SK-N-SH treated with all-trans-retinoic acid at 6 μM for 48 hours (cell line): ENCODE results near the gene MED16.

Experiments used
- CREB5 ChIP-seq: fragments of 250-450 bp; sonication (Bioruptor Pico); IDR thresholded peaks from 2 replicates; pipeline ENCODE4 v1.5.1; 2020; ENCODE audit warnings: low read depth, mild to moderate bottlenecking, moderate library complexity
- CSDC2 ChIP-seq: fragments of 250-450 bp; sonication (Bioruptor Pico); IDR thresholded peaks from 2 replicates; pipeline ENCODE4 v1.5.0; 2020; ENCODE audit warnings: mild to moderate bottlenecking, moderate library complexity
- RARB ChIP-seq: fragments of 250-450 bp; sonication (Bioruptor Pico); IDR thresholded peaks from 2 replicates; pipeline ENCODE4 v1.8.0; 2021; ENCODE audit warnings: mild to moderate bottlenecking, moderate library complexity
- SNAI2 ChIP-seq: fragments of 250-450 bp; sonication (Bioruptor Pico); IDR thresholded peaks from 2 replicates; pipeline ENCODE4 v1.5.0; 2020; ENCODE audit warnings: mild to moderate bottlenecking, moderate library complexity
- ZC3H10 ChIP-seq: fragments of 250-450 bp; sonication (Bioruptor Pico); IDR thresholded peaks from 2 replicates; pipeline ENCODE4 v1.5.1; 2021; ENCODE audit warnings: mild to moderate bottlenecking, moderate library complexity
- ZNF565 ChIP-seq: fragments of 450-650 bp; formaldehyde crosslinking; conservative IDR thresholded peaks from 2 replicates; pipeline ENCODE4 v1.5.0; 2020; ENCODE audit warnings: low read depth, mild to moderate bottlenecking, moderate library complexity
- ZNF70 ChIP-seq: fragments of 450-650 bp; formaldehyde crosslinking; IDR thresholded peaks from 2 replicates; pipeline ENCODE4 v1.5.0; 2020; ENCODE audit warnings: mild to moderate bottlenecking, moderate library complexity
- ZNF8 ChIP-seq: fragments of 450-650 bp; formaldehyde crosslinking; IDR thresholded peaks from 2 replicates; pipeline ENCODE4 v1.5.0; 2020; ENCODE audit warnings: mild to moderate bottlenecking, moderate library complexity
- TF ChIP-seq, protein P1 (sequence below): fragments of 250-450 bp; sonication (Bioruptor Pico); IDR thresholded peaks from 2 replicates; pipeline ENCODE4 v1.8.0; 2020; ENCODE audit warnings: mild to moderate bottlenecking, moderate library complexity, borderline replicate concordance

DNA sequence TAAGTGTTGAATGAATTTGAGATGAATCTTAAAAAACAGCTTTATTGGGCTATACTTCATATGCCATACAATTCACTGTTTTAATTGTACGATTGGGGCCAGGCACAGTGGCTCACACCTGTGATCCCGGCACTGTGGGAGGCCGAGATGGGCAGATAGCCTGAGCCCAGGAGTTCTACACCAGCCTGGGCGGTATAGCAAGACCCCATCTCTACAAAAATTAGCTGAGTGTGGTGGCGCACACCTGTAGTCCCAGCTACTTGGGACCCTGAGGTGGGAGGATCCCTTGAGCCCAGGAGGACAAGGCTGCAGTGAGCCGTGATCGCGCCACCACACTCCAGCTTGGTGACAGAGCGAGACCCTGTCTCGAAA, 43.2 kb upstream of the MED16 start:
- TF ChIP-seq RARB (no peak), ZNF565 (CRISPR knock-in tag) (no peak), CREB5 (CRISPR knock-in tag) (no peak), ZNF8 (CRISPR knock-in tag) (no peak), ZNF70 (CRISPR knock-in tag) (no peak), ZC3H10 (CRISPR knock-in tag) (no peak), CSDC2 (CRISPR knock-in tag) (no peak), SNAI2 (CRISPR knock-in tag) (no peak)
- TF ChIP-seq, protein P1, sequence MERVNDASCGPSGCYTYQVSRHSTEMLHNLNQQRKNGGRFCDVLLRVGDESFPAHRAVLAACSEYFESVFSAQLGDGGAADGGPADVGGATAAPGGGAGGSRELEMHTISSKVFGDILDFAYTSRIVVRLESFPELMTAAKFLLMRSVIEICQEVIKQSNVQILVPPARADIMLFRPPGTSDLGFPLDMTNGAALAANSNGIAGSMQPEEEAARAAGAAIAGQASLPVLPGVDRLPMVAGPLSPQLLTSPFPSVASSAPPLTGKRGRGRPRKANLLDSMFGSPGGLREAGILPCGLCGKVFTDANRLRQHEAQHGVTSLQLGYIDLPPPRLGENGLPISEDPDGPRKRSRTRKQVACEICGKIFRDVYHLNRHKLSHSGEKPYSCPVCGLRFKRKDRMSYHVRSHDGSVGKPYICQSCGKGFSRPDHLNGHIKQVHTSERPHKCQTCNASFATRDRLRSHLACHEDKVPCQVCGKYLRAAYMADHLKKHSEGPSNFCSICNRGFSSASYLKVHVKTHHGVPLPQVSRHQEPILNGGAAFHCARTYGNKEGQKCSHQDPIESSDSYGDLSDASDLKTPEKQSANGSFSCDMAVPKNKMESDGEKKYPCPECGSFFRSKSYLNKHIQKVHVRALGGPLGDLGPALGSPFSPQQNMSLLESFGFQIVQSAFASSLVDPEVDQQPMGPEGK = no peak
